ENCODE results near the gene IL18R1. TPM values are rescaled to one million over a fixed set of nuclear protein-coding genes. Genes with fewer than 3 reads are reported as not detected.

IL18R1 gene
- total RNA-seq, 1 experiment from 2014 or later, result 0.42 TPM

DNA sequence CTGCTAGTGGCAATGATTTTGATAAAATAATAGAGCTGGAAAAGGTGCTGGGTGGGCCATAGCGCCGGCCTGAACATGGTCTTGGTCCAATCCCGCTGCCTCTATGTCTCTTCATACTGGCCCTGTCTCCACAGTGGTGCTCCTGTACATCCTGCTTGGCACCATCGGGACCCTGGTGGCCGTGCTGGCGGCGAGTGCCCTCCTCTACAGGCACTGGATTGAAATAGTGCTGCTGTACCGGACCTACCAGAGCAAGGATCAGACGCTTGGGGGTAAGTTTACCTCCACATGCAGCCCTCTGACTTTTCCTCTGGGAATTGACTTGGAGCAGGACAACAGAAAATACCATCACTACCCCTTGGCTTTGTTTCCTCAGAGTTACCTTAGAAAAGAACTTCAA is 91.3 kb downstream of the IL18R1 start:
- H3K27me3 ChIP-seq (ENCODE audit: control insufficient read depth, insufficient read depth, low read length), result no peaks in the 10 kb centered on the region
- no peaks in the 10 kb centered on the region for H3K36me3 ChIP-seq (replicated peaks; ENCODE audit: control insufficient read depth, insufficient read depth, low read length)
- no peak for DNase-seq
- H3K4me3 ChIP-seq (ENCODE audit: insufficient read depth, low read depth, low read length), result no peak overlapping the region

Other genes starting within 250 kb of the IL18R1 start
- gene IL1R1, start 213.1 kb upstream of the IL18R1 start, total RNA-seq (2014; rRNA removed; shearing (Covaris generic)), result 0.04 and 1.0 TPM in 2 replicates
- gene IL1RL2, start 168.8 kb upstream of the IL18R1 start, total RNA-seq (2014; rRNA removed; shearing (Covaris generic)), result not detected in 2 replicates
- not detected in 2 replicates for gene IL1RL1, start 44.2 kb upstream of the IL18R1 start, total RNA-seq (2014; rRNA removed; shearing (Covaris generic))
- gene IL18RAP, start 67.4 kb downstream of the IL18R1 start, total RNA-seq (2014; rRNA removed; shearing (Covaris generic)), result not detected in 2 replicates
- not detected in 2 replicates for gene SLC9A4, start 117.4 kb downstream of the IL18R1 start, total RNA-seq (2014; rRNA removed; shearing (Covaris generic))

Data from H7 (cell line).